Neural progenitor cell (in vitro differentiated cells): ENCODE measurements around the gene DLL4. TPM values are rescaled to one million over a fixed set of nuclear protein-coding genes. Genes with fewer than 3 reads are reported as not detected.
A peak's percentile ranks its signal among the peaks of the same experiment; 100 is the strongest.

Source experiments
- DNase-seq: peaks from one replicate; pipeline ENCODE4 v3.0.0-alpha.2; 2016; ENCODE audit warnings: low spot score
- H2AFZ ChIP-seq: fragments of 200-600 bp; sonication (generic); replicated peaks from 2 replicates; pipeline ENCODE4 v1.6.1; 2016; ENCODE audit warnings: antibody characterized with exemption
- H3F3A ChIP-seq: fragments of 200-600 bp; sonication (generic); 2 replicates; pipeline ENCODE4 v1.6.1; 2016; ENCODE audit warnings: antibody characterized with exemption, low read depth
- H3K27ac ChIP-seq: fragments of 200-600 bp; sonication (generic); 2 replicates; pipeline ENCODE4 v1.5.1; 2016; ENCODE audit warnings: mild to moderate bottlenecking
- H3K27me3 ChIP-seq: fragments of 200-600 bp; sonication (generic); 2 replicates; pipeline ENCODE4 v1.6.1; 2016; ENCODE audit warnings: mild to moderate bottlenecking, moderate library complexity
- H3K36me3 ChIP-seq: fragments of 200-600 bp; sonication (generic); 2 replicates; pipeline ENCODE4 v1.5.1; 2016
- H3K4me1 ChIP-seq: fragments of 200-600 bp; sonication (generic); 2 replicates; pipeline ENCODE4 v1.6.1; 2016; ENCODE audit warnings: mixed run types
- H3K4me2 ChIP-seq: fragments of 200-600 bp; sonication (generic); 2 replicates; pipeline ENCODE4 v1.6.1; 2016
- H3K4me3 ChIP-seq: fragments of 200-600 bp; sonication (generic); 2 replicates; pipeline ENCODE4 v1.5.1; 2016
- H3K79me2 ChIP-seq: fragments of 200-600 bp; sonication (generic); 2 replicates; pipeline ENCODE4 v1.6.1; 2016; ENCODE audit warnings: low read depth
- H3K9ac ChIP-seq: fragments of 200-600 bp; sonication (generic); 2 replicates; pipeline ENCODE4 v1.6.1; 2016
- H3K9me3 ChIP-seq: fragments of 200-600 bp; sonication (generic); 2 replicates; pipeline ENCODE4 v1.5.1; 2016; ENCODE audit warnings: low read depth
- H4K20me1 ChIP-seq: fragments of 200-600 bp; sonication (generic); 2 replicates; pipeline ENCODE4 v1.6.1; 2016; ENCODE audit warnings: low read depth
- H3K27ac Mint-ChIP-seq: 3 replicates; pipeline ENCODE4 v1.8.0; 2021; ENCODE audit warnings: mixed read lengths
- H3K27me3 Mint-ChIP-seq: 2 replicates; pipeline ENCODE4 v1.8.0; 2022; ENCODE audit warnings: low read depth, mild to moderate bottlenecking, inconsistent platforms, moderate library complexity, mixed read lengths; ENCODE audit not compliant: insufficient read depth
- H3K36me3 Mint-ChIP-seq: 3 replicates; pipeline ENCODE4 v1.8.0; 2021; ENCODE audit warnings: mixed read lengths
- H3K4me1 Mint-ChIP-seq: 3 replicates; pipeline ENCODE4 v1.8.0; 2021; ENCODE audit warnings: mixed read lengths
- H3K4me3 Mint-ChIP-seq: 3 replicates; pipeline ENCODE4 v1.8.0; 2021; ENCODE audit warnings: mild to moderate bottlenecking, moderate library complexity, mixed read lengths
- H3K9me3 Mint-ChIP-seq: 3 replicates; pipeline ENCODE4 v1.8.0; 2020; ENCODE audit warnings: mixed read lengths
- EZH2 ChIP-seq: fragments of 200-600 bp; sonication (generic); IDR thresholded peaks from 2 replicates; pipeline ENCODE4 v1.6.1; 2017; ENCODE audit warnings: antibody characterized with exemption, mild to moderate bottlenecking, moderate library complexity
- EZH2phosphoT487 ChIP-seq: fragments of 200-600 bp; sonication (generic); IDR thresholded peaks from 2 replicates; pipeline ENCODE4 v1.6.1; 2017; ENCODE audit warnings: antibody characterized with exemption
- total RNA-seq: library from RNA; depleted of rRNA; stranded (reverse); fragments of >200 nt; gene quantifications from 2 replicates; pipeline ENCODE4 v1.2.3, GENCODE V29; 2015; ENCODE audit warnings: low replicate concordance
- TF ChIP-seq, protein P1 (sequence below): fragments of 200-600 bp; sonication (generic); IDR thresholded peaks from 2 replicates; pipeline ENCODE4 v1.5.1; 2017; ENCODE audit warnings: antibody characterized with exemption, mild to moderate bottlenecking

Gene DLL4
- total RNA-seq, 1 donor from 2014 or later, result not detected

- peaks cover 13% of the 10 kb centered on the region for H3F3A ChIP-seq
- no peaks in the 10 kb centered on the region for H3K36me3 ChIP-seq
- peaks cover 1% of the 10 kb centered on the region for H4K20me1 ChIP-seq
- H2AFZ ChIP-seq, result no peak overlapping the region
- no peak overlapping the region for H3K4me2 ChIP-seq
- H3K9me3 ChIP-seq, result no peaks in the 10 kb centered on the region
- H3K27me3 ChIP-seq, result peaks cover 59% of the 10 kb centered on the region
- TF ChIP-seq EZH2, result no peak
- TF ChIP-seq, protein P1, sequence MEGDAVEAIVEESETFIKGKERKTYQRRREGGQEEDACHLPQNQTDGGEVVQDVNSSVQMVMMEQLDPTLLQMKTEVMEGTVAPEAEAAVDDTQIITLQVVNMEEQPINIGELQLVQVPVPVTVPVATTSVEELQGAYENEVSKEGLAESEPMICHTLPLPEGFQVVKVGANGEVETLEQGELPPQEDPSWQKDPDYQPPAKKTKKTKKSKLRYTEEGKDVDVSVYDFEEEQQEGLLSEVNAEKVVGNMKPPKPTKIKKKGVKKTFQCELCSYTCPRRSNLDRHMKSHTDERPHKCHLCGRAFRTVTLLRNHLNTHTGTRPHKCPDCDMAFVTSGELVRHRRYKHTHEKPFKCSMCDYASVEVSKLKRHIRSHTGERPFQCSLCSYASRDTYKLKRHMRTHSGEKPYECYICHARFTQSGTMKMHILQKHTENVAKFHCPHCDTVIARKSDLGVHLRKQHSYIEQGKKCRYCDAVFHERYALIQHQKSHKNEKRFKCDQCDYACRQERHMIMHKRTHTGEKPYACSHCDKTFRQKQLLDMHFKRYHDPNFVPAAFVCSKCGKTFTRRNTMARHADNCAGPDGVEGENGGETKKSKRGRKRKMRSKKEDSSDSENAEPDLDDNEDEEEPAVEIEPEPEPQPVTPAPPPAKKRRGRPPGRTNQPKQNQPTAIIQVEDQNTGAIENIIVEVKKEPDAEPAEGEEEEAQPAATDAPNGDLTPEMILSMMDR, result no peak
- TF ChIP-seq EZH2phosphoT487, result no peak
- H3K4me1 ChIP-seq, result peaks cover 7% of the 10 kb centered on the region
- Mint-ChIP-seq H3K27ac (no peak overlapping the region), H3K9me3 (no peaks in the 10 kb centered on the region), H3K36me3 (no peaks in the 10 kb centered on the region), H3K4me1 (peaks cover 27% of the 10 kb centered on the region), H3K4me3 (no peak overlapping the region), H3K27me3 (peaks cover 25% of the 10 kb centered on the region)
- H3K9ac ChIP-seq, result no peak overlapping the region
- DNase-seq, result no peak
- H3K27ac ChIP-seq, result no peak overlapping the region
- no peaks in the 10 kb centered on the region for H3K79me2 ChIP-seq
- H3K4me3 ChIP-seq, result no peak overlapping the region
Measured at GRCh38 chr15:40936234-40936708, 7.1 kb downstream of the DLL4 start.

DNA sequence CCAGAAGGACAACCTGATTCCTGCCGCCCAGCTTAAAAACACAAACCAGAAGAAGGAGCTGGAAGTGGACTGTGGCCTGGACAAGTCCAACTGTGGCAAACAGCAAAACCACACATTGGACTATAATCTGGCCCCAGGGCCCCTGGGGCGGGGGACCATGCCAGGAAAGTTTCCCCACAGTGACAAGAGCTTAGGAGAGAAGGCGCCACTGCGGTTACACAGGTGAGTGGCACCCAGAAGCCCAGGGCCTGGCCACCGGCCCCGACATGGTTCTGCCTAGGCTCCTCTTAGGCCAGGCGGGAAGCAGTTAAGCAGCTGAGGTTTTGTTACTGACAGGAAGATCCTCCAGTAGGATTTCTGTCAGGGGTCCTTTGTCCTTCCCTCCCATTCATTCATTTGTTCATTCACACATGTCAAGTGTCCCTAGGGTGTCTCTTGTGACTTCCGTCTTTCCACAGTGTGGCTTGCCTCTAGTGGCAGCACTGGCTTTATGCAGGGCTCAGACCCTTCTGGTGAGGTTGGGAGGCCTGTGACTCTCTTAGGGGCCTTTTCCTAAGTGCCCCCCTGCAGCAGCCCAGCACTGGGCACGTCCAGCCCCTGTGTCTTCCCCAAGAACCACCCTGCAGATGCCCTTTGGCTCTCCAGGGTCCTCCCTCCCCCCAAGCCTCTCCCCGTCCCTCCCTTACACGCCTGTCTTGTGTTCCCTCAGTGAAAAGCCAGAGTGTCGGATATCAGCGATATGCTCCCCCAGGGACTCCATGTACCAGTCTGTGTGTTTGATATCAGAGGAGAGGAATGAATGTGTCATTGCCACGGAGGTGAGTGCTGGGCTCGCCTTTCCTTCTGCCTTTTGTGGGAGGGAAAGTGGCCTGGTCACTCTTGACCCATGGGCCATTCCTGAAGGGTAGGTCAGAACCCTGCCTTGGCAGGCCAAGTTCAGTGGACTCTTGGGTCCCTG, 7.8 kb downstream of the DLL4 start:
- H4K20me1 ChIP-seq, result no peaks in the 10 kb centered on the region
- H3K27ac Mint-ChIP-seq, result peak overlapping the region; percentile 72

GRCh38 chr15:40937762-40938535, 8.8 kb downstream of the DLL4 start:
- Mint-ChIP-seq H3K27me3 (peaks cover 22% of the 10 kb centered on the region), H3K4me1 (peaks cover 29% of the 10 kb centered on the region), H3K27ac (no peak overlapping the region), H3K36me3 (no peaks in the 10 kb centered on the region), H3K9me3 (no peaks in the 10 kb centered on the region), H3K4me3 (no peak overlapping the region)
- Histone ChIP-seq H3K27ac (no peak overlapping the region), H3F3A (peaks cover 23% of the 10 kb centered on the region), H2AFZ (no peak overlapping the region), H3K36me3 (no peaks in the 10 kb centered on the region), H3K4me1 (peaks cover 13% of the 10 kb centered on the region), H4K20me1 (no peaks in the 10 kb centered on the region), H3K9me3 (no peaks in the 10 kb centered on the region), H3K9ac (no peak overlapping the region), H3K4me2 (no peak overlapping the region), H3K79me2 (no peaks in the 10 kb centered on the region), H3K27me3 (peaks cover 54% of the 10 kb centered on the region), H3K4me3 (no peak overlapping the region)
- no peak for DNase-seq
- TF ChIP-seq, protein P1, result peak; percentile 38
- TF ChIP-seq EZH2phosphoT487 (no peak), EZH2 (no peak)

More for the DNA sequence above, 7.8 kb downstream of the DLL4 start:
- H3K9me3 ChIP-seq, result no peaks in the 10 kb centered on the region
- H3K9me3 Mint-ChIP-seq, result no peaks in the 10 kb centered on the region
- peaks cover 55% of the 10 kb centered on the region for H3K27me3 ChIP-seq
- H3K79me2 ChIP-seq, result no peaks in the 10 kb centered on the region
- peaks cover 23% of the 10 kb centered on the region for H3K27me3 Mint-ChIP-seq
- peaks cover 22% of the 10 kb centered on the region for H3K4me1 Mint-ChIP-seq
- no peak overlapping the region for H2AFZ ChIP-seq
- no peaks in the 10 kb centered on the region for H3K36me3 ChIP-seq
- TF ChIP-seq, protein P1, result peak; percentile 33
- TF ChIP-seq EZH2, result no peak
- H3K27ac ChIP-seq, result no peak overlapping the region
- no peaks in the 10 kb centered on the region for H3K36me3 Mint-ChIP-seq
- peaks cover 16% of the 10 kb centered on the region for H3F3A ChIP-seq
- no peak overlapping the region for H3K4me3 Mint-ChIP-seq
- H3K9ac ChIP-seq, result no peak overlapping the region
- no peak overlapping the region for H3K4me3 ChIP-seq
- H3K4me1 ChIP-seq, result peaks cover 8% of the 10 kb centered on the region
- no peak overlapping the region for H3K4me2 ChIP-seq
- peak; percentile 63 for DNase-seq
